Fibroblast of skin of back (primary cell): ENCODE measurements around the gene TSHZ2.
"Not testable (repeated sequence)": the region's sequence is repeated elsewhere in the genome, so short reads cannot be mapped to it uniquely, and the experiment has no call there.

ENCODE experiments used
- DNase-seq: peaks from one replicate; pipeline ENCODE4 v3.0.0-alpha.2; 2013

TSHZ2 gene

GRCh38 chr20:52962183-52962582, 10.0 kb upstream of the TSHZ2 start:
- no peak for DNase-seq

- DNase-seq = no peak
These were observed 9.0 kb upstream of the TSHZ2 start for GRCh38 chr20:52963131-52963530.

- DNase-seq = no peak
These were observed 8.0 kb upstream of the TSHZ2 start for GRCh38 chr20:52964131-52964530.

- no peak for DNase-seq
These were observed 6.8 kb upstream of the TSHZ2 start for GRCh38 chr20:52965380-52965779.

GRCh38 chr20:52965819-52966218, 6.3 kb upstream of the TSHZ2 start:
- no peak for DNase-seq

GRCh38 chr20:52966543-52966942, 5.6 kb upstream of the TSHZ2 start:
- not testable (repeated sequence) for DNase-seq

GRCh38 chr20:52971498-52972189, 514 bp upstream of the TSHZ2 start:
- no peak for DNase-seq

GRCh38 chr20:52972965-52973819, 1.0 kb downstream of the TSHZ2 start:
- no peak for DNase-seq

GRCh38 chr20:52974179-52974594, 2.0 kb downstream of the TSHZ2 start:
- no peak for DNase-seq

- no peak for DNase-seq
These were observed 3.0 kb downstream of the TSHZ2 start for GRCh38 chr20:52975029-52975732.

GRCh38 chr20:52975803-52976531, 3.8 kb downstream of the TSHZ2 start:
- DNase-seq = no peak

GRCh38 chr20:52978851-52979250, 6.7 kb downstream of the TSHZ2 start:
- DNase-seq = no peak

- DNase-seq = no peak
These were observed 8.9 kb downstream of the TSHZ2 start for GRCh38 chr20:52981051-52981450.

GRCh38 chr20:52983726-52984450, 11.7 kb downstream of the TSHZ2 start:
- no peak for DNase-seq

- DNase-seq = no peak
These were observed 12.3 kb downstream of the TSHZ2 start for GRCh38 chr20:52984451-52984810.

GRCh38 chr20:52985687-52986086, 13.5 kb downstream of the TSHZ2 start:
- DNase-seq = peak; percentile 5

- DNase-seq = no peak
These were observed 15.1 kb downstream of the TSHZ2 start for GRCh38 chr20:52987295-52987694.

- DNase-seq = no peak
These were observed 19.7 kb downstream of the TSHZ2 start for GRCh38 chr20:52991830-52992229.

GRCh38 chr20:52992632-52993031, 20.5 kb downstream of the TSHZ2 start:
- DNase-seq = no peak

GRCh38 chr20:52993076-52993475, 20.9 kb downstream of the TSHZ2 start:
- no peak for DNase-seq

GRCh38 chr20:52994184-52994970, 22.2 kb downstream of the TSHZ2 start:
- no peak for DNase-seq
